ENCODE results near the gene PNPT1.
"Not testable (repeated sequence)": the region's sequence is repeated elsewhere in the genome, so short reads cannot be mapped to it uniquely, and the experiment has no call there.

- TF ChIP-seq CTCF, POLR2A (IDR thresholded peaks at IDR 0.05): not testable (repeated sequence)
These were observed 96.8 kb downstream of the PNPT1 start for GRCh38 chr2:55596795-55597194.

All from esophagus squamous epithelium (tissue), 4 donors.